AG09309 (cell line): ENCODE results near the gene RHBDL1.

Experiments used
- DNase-seq: peaks from one replicate; pipeline ENCODE4 v3.0.0-alpha.2; 2010; ENCODE audit warnings: low read depth
- H3K4me3 ChIP-seq: 2 replicates; pipeline ENCODE4 v1.5.1; 2011; ENCODE audit warnings: mild to moderate bottlenecking, low read depth, low read length, moderate library complexity; ENCODE audit not compliant: control insufficient read depth
- CTCF ChIP-seq: IDR thresholded peaks from 2 replicates; pipeline ENCODE4 v1.5.1; 2011; ENCODE audit warnings: mild to moderate bottlenecking, low read depth, low read length, inconsistent platforms; ENCODE audit not compliant: insufficient read depth, control insufficient read depth; ENCODE audit errors: missing control alignments

Gene RHBDL1

GRCh38 chr16:669666-670065 is 5.8 kb upstream of the RHBDL1 start:
- DNase-seq: no peak
- no peak overlapping the region for H3K4me3 ChIP-seq
- no peak for TF ChIP-seq CTCF

- no peak overlapping the region for H3K4me3 ChIP-seq
- TF ChIP-seq CTCF: no peak
- DNase-seq: no peak
Measured at GRCh38 chr16:670485-671352, 4.8 kb upstream of the RHBDL1 start.

- no peak for DNase-seq
- TF ChIP-seq CTCF: no peak
Measured at GRCh38 chr16:671353-672131, 3.9 kb upstream of the RHBDL1 start.

GRCh38 chr16:672371-672770 is 3.1 kb upstream of the RHBDL1 start:
- no peak for TF ChIP-seq CTCF
- no peak for DNase-seq
- no peak overlapping the region for H3K4me3 ChIP-seq

More at GRCh38 chr16:671353-672131, 3.9 kb upstream of the RHBDL1 start:
- no peak overlapping the region for H3K4me3 ChIP-seq

- no peak for TF ChIP-seq CTCF
- DNase-seq: no peak
- H3K4me3 ChIP-seq: no peak overlapping the region
Measured at GRCh38 chr16:672851-673250, 2.6 kb upstream of the RHBDL1 start.

GRCh38 chr16:673399-673991 is 2.0 kb upstream of the RHBDL1 start:
- TF ChIP-seq CTCF: no peak
- no peak for DNase-seq
- no peak overlapping the region for H3K4me3 ChIP-seq
